Epithelial cell of esophagus (primary cell): ENCODE data around the gene ST7L.

Source experiments
- DNase-seq: peaks from one replicate; pipeline ENCODE4 v3.0.0; 2010; ENCODE audit warnings: low read depth
- H3K4me3 ChIP-seq: 2 replicates; pipeline ENCODE4 v1.5.1; 2011; ENCODE audit warnings: mild to moderate bottlenecking, low read length, control low read depth
- CTCF ChIP-seq: IDR thresholded peaks from 2 replicates; pipeline ENCODE4 v1.5.1; 2011; ENCODE audit warnings: low read depth, mild to moderate bottlenecking, low read length, control low read depth, inconsistent platforms; ENCODE audit not compliant: insufficient read depth; ENCODE audit errors: missing control alignments

The ST7L gene

DNA sequence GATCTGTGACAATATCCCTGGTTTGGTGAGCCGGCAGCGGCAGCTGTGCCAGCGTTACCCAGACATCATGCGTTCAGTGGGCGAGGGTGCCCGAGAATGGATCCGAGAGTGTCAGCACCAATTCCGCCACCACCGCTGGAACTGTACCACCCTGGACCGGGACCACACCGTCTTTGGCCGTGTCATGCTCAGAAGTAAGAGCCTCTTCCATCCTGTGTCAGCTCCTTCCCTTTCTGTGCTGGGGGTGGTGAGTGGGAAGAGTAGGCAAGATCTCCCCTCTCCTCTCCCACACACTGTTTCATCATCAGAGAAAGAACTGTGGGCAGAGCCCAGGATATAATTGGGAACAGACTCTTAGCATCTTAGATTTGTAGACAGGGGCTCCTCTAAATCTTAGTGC, 104.0 kb downstream of the ST7L start:
- TF ChIP-seq CTCF = no peak
- DNase-seq = no peak
- H3K4me3 ChIP-seq = no peak overlapping the region

- no peak for TF ChIP-seq CTCF
- no peak overlapping the region for H3K4me3 ChIP-seq
- peak; percentile 22 for DNase-seq
Measured at GRCh38 chr1:112513112-112513870, 105.7 kb downstream of the ST7L start.

DNA sequence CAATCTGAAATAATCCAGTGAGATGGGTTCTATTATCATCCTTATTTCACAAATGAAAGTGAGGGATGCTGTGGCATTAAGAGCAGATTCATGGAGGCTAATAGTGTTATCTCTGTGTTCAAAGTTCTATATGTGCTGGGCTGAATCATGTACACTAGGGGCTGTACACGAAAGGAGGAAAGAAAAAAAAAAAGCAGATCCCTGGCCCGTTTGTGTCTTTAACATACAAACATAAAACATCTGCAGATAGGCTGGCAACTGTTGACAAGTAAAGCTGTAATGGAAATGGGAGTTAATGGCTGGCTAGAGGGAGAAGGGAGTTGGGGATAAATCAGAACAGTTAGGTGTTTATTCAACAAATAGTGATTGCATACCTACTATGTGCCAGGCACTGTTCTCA, 107.0 kb downstream of the ST7L start:
- no peak for DNase-seq
- TF ChIP-seq CTCF = no peak

DNA sequence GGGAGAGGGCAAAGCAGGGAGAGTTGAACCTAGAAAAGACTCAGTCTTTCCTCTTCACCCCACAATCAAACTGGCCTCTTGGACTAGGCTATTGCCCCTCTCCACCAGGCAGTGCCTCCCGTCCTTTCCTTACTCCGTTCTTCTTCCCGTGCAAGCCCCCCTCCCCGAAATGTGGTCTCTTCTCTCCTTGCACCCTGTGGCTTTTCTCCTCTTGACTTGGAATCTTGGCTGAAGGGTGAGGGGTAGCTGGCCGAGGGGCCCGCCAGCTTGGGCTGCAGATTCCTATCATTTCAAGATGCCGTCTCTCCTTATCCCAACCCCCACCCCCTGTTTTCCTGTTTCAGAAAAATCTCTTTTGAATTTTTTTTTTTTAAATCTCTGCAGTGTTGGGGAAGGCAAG, 108.6 kb downstream of the ST7L start:
- H3K4me3 ChIP-seq = no peak overlapping the region
- no peak for DNase-seq
- no peak for TF ChIP-seq CTCF

More for the DNA sequence above, 107.0 kb downstream of the ST7L start:
- H3K4me3 ChIP-seq = no peak overlapping the region

- no peak overlapping the region for H3K4me3 ChIP-seq
Measured at GRCh38 chr1:112509660-112510178, 109.2 kb downstream of the ST7L start.

GRCh38 chr1:112509005-112509659, 109.8 kb downstream of the ST7L start:
- peak; percentile 27 for DNase-seq
- H3K4me3 ChIP-seq = peak overlapping the region; percentile 37
- TF ChIP-seq CTCF = no peak

More at GRCh38 chr1:112509660-112510178, 109.2 kb downstream of the ST7L start:
- no peak for DNase-seq
- TF ChIP-seq CTCF = no peak
